GM18951 (cell line): ENCODE data around the gene SDC1.

Experiments used
- POLR2A ChIP-seq: IDR thresholded peaks from 4 replicates; pipeline ENCODE4 v1.6.1; 2011; ENCODE audit warnings: mild to moderate bottlenecking; ENCODE audit not compliant: insufficient read length, insufficient read depth; ENCODE audit errors: extremely low read depth
- in situ Hi-C: fragments of 300-500 bp; cut with MboI; formaldehyde crosslinking; loops from one replicate; pipeline ENCODE4 v1.12.0; 2022; ENCODE audit warnings: low sequenced_read_pairs, mixed read lengths, inconsistent platforms; ENCODE audit not compliant: unreplicated experiment

Gene SDC1

GRCh38 chr2:20205915-20206524, 18.9 kb downstream of the SDC1 start:
- in situ Hi-C loops: no loop called here
- no peak for TF ChIP-seq POLR2A

GRCh38 chr2:20205069-20205468, 19.9 kb downstream of the SDC1 start:
- TF ChIP-seq POLR2A: no peak
- in situ Hi-C loops: no loop called here

GRCh38 chr2:20203521-20204225, 21.3 kb downstream of the SDC1 start:
- in situ Hi-C loops: no loop called here

GRCh38 chr2:20203072-20203471, 21.9 kb downstream of the SDC1 start:
- no peak for TF ChIP-seq POLR2A
- in situ Hi-C loops: no loop called here

More at GRCh38 chr2:20203521-20204225, 21.3 kb downstream of the SDC1 start:
- no peak for TF ChIP-seq POLR2A

- in situ Hi-C loops: no loop called here
- no peak for TF ChIP-seq POLR2A
Observed at GRCh38 chr2:20201671-20202070, 23.3 kb downstream of the SDC1 start.

- in situ Hi-C loops: no loop called here
- no peak for TF ChIP-seq POLR2A
Observed at GRCh38 chr2:20200697-20201555, 24.0 kb downstream of the SDC1 start.

- in situ Hi-C loops: no loop called here
Observed at GRCh38 chr2:20199633-20200270, 25.2 kb downstream of the SDC1 start.

GRCh38 chr2:20198796-20199632, 25.9 kb downstream of the SDC1 start:
- no peak for TF ChIP-seq POLR2A
- in situ Hi-C loops: no loop called here

More at GRCh38 chr2:20199633-20200270, 25.2 kb downstream of the SDC1 start:
- TF ChIP-seq POLR2A: no peak

- TF ChIP-seq POLR2A: no peak
- in situ Hi-C loops: no loop called here
Observed at GRCh38 chr2:20198001-20198400, 26.9 kb downstream of the SDC1 start.

- no peak for TF ChIP-seq POLR2A
- in situ Hi-C loops: no loop called here
Observed at GRCh38 chr2:20197192-20197591, 27.7 kb downstream of the SDC1 start.

- no peak for TF ChIP-seq POLR2A
- in situ Hi-C loops: no loop called here
Observed at GRCh38 chr2:20196657-20197161, 28.2 kb downstream of the SDC1 start.

- TF ChIP-seq POLR2A: no peak
- in situ Hi-C loops: no loop called here
Observed at GRCh38 chr2:20196053-20196656, 28.8 kb downstream of the SDC1 start.
